Neural progenitor cell (in vitro differentiated cells): Measurements from ENCODE around the gene HLF. TPM values are rescaled to one million over a fixed set of nuclear protein-coding genes. Genes with fewer than 3 reads are reported as not detected.

ENCODE experiments used
- DNase-seq: peaks from one replicate; pipeline ENCODE4 v3.0.0-alpha.2; 2016; ENCODE audit warnings: low spot score
- H2AFZ ChIP-seq: fragments of 200-600 bp; sonication (generic); replicated peaks from 2 replicates; pipeline ENCODE4 v1.6.1; 2016; ENCODE audit warnings: antibody characterized with exemption
- H3F3A ChIP-seq: fragments of 200-600 bp; sonication (generic); 2 replicates; pipeline ENCODE4 v1.6.1; 2016; ENCODE audit warnings: antibody characterized with exemption, low read depth
- H3K27ac ChIP-seq: fragments of 200-600 bp; sonication (generic); 2 replicates; pipeline ENCODE4 v1.5.1; 2016; ENCODE audit warnings: mild to moderate bottlenecking
- H3K27me3 ChIP-seq: fragments of 200-600 bp; sonication (generic); 2 replicates; pipeline ENCODE4 v1.6.1; 2016; ENCODE audit warnings: mild to moderate bottlenecking, moderate library complexity
- H3K36me3 ChIP-seq: fragments of 200-600 bp; sonication (generic); 2 replicates; pipeline ENCODE4 v1.5.1; 2016
- H3K4me1 ChIP-seq: fragments of 200-600 bp; sonication (generic); 2 replicates; pipeline ENCODE4 v1.6.1; 2016; ENCODE audit warnings: mixed run types
- H3K4me2 ChIP-seq: fragments of 200-600 bp; sonication (generic); 2 replicates; pipeline ENCODE4 v1.6.1; 2016
- H3K4me3 ChIP-seq: fragments of 200-600 bp; sonication (generic); 2 replicates; pipeline ENCODE4 v1.5.1; 2016
- H3K79me2 ChIP-seq: fragments of 200-600 bp; sonication (generic); 2 replicates; pipeline ENCODE4 v1.6.1; 2016; ENCODE audit warnings: low read depth
- H3K9ac ChIP-seq: fragments of 200-600 bp; sonication (generic); 2 replicates; pipeline ENCODE4 v1.6.1; 2016
- H3K9me3 ChIP-seq: fragments of 200-600 bp; sonication (generic); 2 replicates; pipeline ENCODE4 v1.5.1; 2016; ENCODE audit warnings: low read depth
- H4K20me1 ChIP-seq: fragments of 200-600 bp; sonication (generic); 2 replicates; pipeline ENCODE4 v1.6.1; 2016; ENCODE audit warnings: low read depth
- H3K27ac Mint-ChIP-seq: 3 replicates; pipeline ENCODE4 v1.8.0; 2021; ENCODE audit warnings: mixed read lengths
- H3K27me3 Mint-ChIP-seq: 2 replicates; pipeline ENCODE4 v1.8.0; 2022; ENCODE audit warnings: low read depth, mild to moderate bottlenecking, inconsistent platforms, moderate library complexity, mixed read lengths; ENCODE audit not compliant: insufficient read depth
- H3K36me3 Mint-ChIP-seq: 3 replicates; pipeline ENCODE4 v1.8.0; 2021; ENCODE audit warnings: mixed read lengths
- H3K4me1 Mint-ChIP-seq: 3 replicates; pipeline ENCODE4 v1.8.0; 2021; ENCODE audit warnings: mixed read lengths
- H3K4me3 Mint-ChIP-seq: 3 replicates; pipeline ENCODE4 v1.8.0; 2021; ENCODE audit warnings: mild to moderate bottlenecking, moderate library complexity, mixed read lengths
- H3K9me3 Mint-ChIP-seq: 3 replicates; pipeline ENCODE4 v1.8.0; 2020; ENCODE audit warnings: mixed read lengths
- CTCF ChIP-seq: fragments of 200-600 bp; sonication (generic); IDR thresholded peaks from 2 replicates; pipeline ENCODE4 v1.5.1; 2017; ENCODE audit warnings: antibody characterized with exemption, mild to moderate bottlenecking
- EZH2 ChIP-seq: fragments of 200-600 bp; sonication (generic); IDR thresholded peaks from 2 replicates; pipeline ENCODE4 v1.6.1; 2017; ENCODE audit warnings: antibody characterized with exemption, mild to moderate bottlenecking, moderate library complexity
- EZH2phosphoT487 ChIP-seq: fragments of 200-600 bp; sonication (generic); IDR thresholded peaks from 2 replicates; pipeline ENCODE4 v1.6.1; 2017; ENCODE audit warnings: antibody characterized with exemption
- total RNA-seq: library from RNA; depleted of rRNA; stranded (reverse); fragments of >200 nt; gene quantifications from 2 replicates; pipeline ENCODE4 v1.2.3, GENCODE V29; 2015; ENCODE audit warnings: low replicate concordance

Gene HLF
- total RNA-seq, 1 donor from 2014 or later = 0.11 TPM

- Histone ChIP-seq H3K79me2 (no peaks in the 10 kb centered on the region), H3K36me3 (no peaks in the 10 kb centered on the region), H3K9me3 (no peaks in the 10 kb centered on the region), H3F3A (no peaks in the 10 kb centered on the region), H3K4me2 (no peak overlapping the region), H3K4me3 (no peak overlapping the region), H3K27me3 (no peaks in the 10 kb centered on the region), H2AFZ (peak overlapping the region; percentile 30), H3K9ac (no peak overlapping the region), H4K20me1 (no peaks in the 10 kb centered on the region), H3K27ac (no peak overlapping the region), H3K4me1 (no peaks in the 10 kb centered on the region)
- no peak overlapping the region for H3K27ac Mint-ChIP-seq
- peaks cover 2% of the 10 kb centered on the region for H3K27me3 Mint-ChIP-seq
- no peaks in the 10 kb centered on the region for H3K36me3 Mint-ChIP-seq
- DNase-seq = peak; percentile 59
- no peaks in the 10 kb centered on the region for H3K9me3 Mint-ChIP-seq
- H3K4me3 Mint-ChIP-seq = no peak overlapping the region
- no peaks in the 10 kb centered on the region for H3K4me1 Mint-ChIP-seq
- TF ChIP-seq EZH2phosphoT487 (no peak), EZH2 (no peak), CTCF (peak; percentile 71)
Observed at GRCh38 chr17:55295411-55296170, 30.8 kb downstream of the HLF start.

DNA sequence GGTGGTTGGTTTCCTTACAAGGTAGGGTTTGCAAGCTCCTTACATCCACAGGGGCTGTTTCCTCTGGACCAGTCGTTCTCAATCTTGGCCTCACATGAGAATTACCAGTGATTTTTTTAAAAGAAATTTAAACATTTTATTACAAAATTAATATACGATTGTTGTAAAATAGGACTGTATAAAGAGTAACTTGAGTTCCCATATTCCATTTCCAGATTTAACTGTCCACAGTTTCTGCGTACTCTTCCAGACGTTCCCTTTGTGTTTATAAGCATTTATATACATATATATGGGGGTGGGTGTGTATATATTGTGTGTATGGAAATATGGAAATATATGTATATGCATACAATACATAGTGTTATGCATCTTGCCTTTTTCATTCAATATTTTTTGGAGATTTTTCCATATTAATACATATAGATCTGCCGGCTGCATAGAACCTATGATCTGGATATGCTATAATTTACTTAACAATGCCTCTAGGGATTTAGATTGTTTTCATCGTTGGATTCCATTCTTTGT is 31.5 kb downstream of the HLF start:
- no peaks in the 10 kb centered on the region for H3K4me1 Mint-ChIP-seq
- Histone ChIP-seq H3K4me1 (no peaks in the 10 kb centered on the region), H3K4me3 (no peak overlapping the region), H3F3A (no peaks in the 10 kb centered on the region), H3K9me3 (no peaks in the 10 kb centered on the region), H3K27me3 (no peaks in the 10 kb centered on the region), H3K27ac (no peak overlapping the region), H3K79me2 (no peaks in the 10 kb centered on the region), H3K9ac (no peak overlapping the region), H3K4me2 (no peak overlapping the region), H4K20me1 (no peaks in the 10 kb centered on the region), H3K36me3 (no peaks in the 10 kb centered on the region), H2AFZ (no peak overlapping the region)
- TF ChIP-seq EZH2 (no peak), EZH2phosphoT487 (no peak), CTCF (no peak)
- no peaks in the 10 kb centered on the region for H3K36me3 Mint-ChIP-seq
- no peak overlapping the region for H3K4me3 Mint-ChIP-seq
- no peaks in the 10 kb centered on the region for H3K9me3 Mint-ChIP-seq
- no peak for DNase-seq
- peaks cover 2% of the 10 kb centered on the region for H3K27me3 Mint-ChIP-seq
- H3K27ac Mint-ChIP-seq = no peak overlapping the region

DNA sequence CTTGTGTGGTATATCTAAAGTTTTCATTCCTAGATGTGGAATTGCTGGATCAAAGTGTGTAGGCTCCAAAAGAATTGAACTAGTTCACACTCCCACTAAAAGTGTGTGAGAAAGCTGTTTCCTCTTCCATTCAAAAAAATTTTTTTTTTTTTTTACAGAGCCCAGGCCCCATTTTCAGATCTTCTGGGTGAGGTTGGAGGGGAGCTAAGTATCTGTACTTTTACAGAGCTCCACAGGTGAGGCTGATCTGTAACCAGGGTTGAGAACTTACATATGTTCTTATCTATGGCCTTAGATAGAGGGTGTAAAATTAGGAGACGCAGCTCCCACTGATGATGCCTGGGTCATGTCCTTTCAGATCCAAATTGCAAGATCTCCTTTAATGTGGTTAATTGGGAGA is 31.9 kb downstream of the HLF start:
- no peaks in the 10 kb centered on the region for H3F3A ChIP-seq
- Mint-ChIP-seq H3K9me3 (no peaks in the 10 kb centered on the region), H3K4me1 (no peaks in the 10 kb centered on the region), H3K36me3 (no peaks in the 10 kb centered on the region), H3K27me3 (peaks cover 2% of the 10 kb centered on the region), H3K27ac (no peak overlapping the region), H3K4me3 (no peak overlapping the region)
- H2AFZ ChIP-seq = no peak overlapping the region
- no peak overlapping the region for H3K4me3 ChIP-seq
- H3K36me3 ChIP-seq = no peaks in the 10 kb centered on the region
- DNase-seq = no peak
- no peak for TF ChIP-seq CTCF
- no peak for TF ChIP-seq EZH2phosphoT487
- no peak for TF ChIP-seq EZH2
- no peak overlapping the region for H3K9ac ChIP-seq
- no peak overlapping the region for H3K27ac ChIP-seq
- no peaks in the 10 kb centered on the region for H3K9me3 ChIP-seq
- H3K4me2 ChIP-seq = no peak overlapping the region
- H3K79me2 ChIP-seq = no peaks in the 10 kb centered on the region
- no peaks in the 10 kb centered on the region for H4K20me1 ChIP-seq
- H3K27me3 ChIP-seq = no peaks in the 10 kb centered on the region
- no peaks in the 10 kb centered on the region for H3K4me1 ChIP-seq
